ENCODE measurements around the gene VASN.
A peak's percentile ranks its signal among the peaks of the same experiment; 100 is the strongest.

Gene VASN

DNA sequence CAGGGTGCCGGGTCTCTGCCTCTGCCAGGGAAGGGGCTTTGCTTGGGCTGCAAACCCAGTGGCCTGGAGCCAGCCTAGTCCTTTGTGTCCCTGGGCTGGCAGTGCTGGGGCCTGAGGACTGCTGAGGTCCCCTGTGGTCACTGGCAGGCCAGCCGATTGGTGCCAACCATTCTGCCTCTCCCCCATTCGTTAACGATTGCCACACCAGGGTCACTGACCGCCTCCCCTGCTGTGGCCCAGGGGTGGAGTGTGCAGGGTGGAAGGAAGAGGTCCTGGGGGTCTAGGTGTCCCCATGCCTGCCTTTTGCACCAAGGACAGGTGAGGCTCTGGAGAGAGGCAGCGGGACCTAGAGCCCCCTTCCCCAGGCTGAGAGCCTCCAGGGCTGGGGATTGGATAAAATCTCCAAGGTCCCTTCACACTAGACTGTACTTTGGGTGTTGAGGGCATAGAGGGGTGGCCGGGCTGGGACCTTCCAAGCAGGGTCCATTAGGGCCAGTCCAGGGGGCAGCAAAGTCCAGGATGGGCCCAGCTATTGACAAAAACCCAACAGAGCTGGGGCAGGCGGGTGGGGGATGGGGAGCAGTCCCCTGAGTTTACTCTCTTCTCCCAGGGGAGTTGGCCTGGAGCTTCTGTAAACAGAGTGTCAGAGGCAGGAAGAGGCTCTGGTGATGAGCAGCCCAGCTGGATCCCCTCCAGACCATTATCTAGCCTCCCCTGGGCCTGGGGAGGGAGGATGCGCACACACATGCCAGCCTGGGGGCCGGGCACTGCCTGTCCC is 1.1 kb downstream of the VASN start:
- H3K4me3 ChIP-seq (ENCODE audit: control insufficient read depth, low read depth, low read length), result peak overlapping the region; percentile 99
- TF ChIP-seq, protein P1, sequence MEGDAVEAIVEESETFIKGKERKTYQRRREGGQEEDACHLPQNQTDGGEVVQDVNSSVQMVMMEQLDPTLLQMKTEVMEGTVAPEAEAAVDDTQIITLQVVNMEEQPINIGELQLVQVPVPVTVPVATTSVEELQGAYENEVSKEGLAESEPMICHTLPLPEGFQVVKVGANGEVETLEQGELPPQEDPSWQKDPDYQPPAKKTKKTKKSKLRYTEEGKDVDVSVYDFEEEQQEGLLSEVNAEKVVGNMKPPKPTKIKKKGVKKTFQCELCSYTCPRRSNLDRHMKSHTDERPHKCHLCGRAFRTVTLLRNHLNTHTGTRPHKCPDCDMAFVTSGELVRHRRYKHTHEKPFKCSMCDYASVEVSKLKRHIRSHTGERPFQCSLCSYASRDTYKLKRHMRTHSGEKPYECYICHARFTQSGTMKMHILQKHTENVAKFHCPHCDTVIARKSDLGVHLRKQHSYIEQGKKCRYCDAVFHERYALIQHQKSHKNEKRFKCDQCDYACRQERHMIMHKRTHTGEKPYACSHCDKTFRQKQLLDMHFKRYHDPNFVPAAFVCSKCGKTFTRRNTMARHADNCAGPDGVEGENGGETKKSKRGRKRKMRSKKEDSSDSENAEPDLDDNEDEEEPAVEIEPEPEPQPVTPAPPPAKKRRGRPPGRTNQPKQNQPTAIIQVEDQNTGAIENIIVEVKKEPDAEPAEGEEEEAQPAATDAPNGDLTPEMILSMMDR (IDR thresholded peaks at IDR 0.05; ENCODE audit: control insufficient read depth, insufficient read depth, low read depth, low read length, missing control alignments), result no peak
- no peak for DNase-seq (ENCODE audit: low read depth)

DNA sequence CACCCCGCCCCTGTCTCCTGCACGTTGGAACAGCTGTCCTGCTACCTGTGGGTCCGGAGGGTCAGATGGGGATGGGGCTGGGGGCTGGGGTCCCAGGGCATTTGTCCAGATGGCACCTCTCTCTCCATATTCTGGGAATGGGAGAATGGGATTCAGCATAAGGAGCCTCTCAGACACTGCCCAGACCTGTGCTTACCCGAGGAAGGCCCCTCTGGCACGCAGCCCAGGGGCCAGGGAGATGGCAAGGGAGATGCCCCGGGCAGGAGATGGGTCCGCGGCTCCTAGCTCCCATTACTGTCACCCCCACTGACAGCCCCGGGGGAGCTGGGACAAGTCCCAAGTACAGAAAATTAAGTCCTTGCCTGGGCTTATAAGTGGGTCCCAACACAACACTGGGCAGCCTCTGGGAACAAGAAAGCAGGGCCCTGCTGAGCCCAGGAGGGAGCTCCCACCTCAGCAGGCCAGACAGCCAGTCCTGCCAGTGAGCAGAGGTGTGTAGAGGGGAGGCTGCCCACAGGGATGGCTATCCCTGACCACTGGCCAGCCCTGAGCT is 1.8 kb downstream of the VASN start:
- peak overlapping the region; percentile 99 for H3K4me3 ChIP-seq (ENCODE audit: control insufficient read depth, low read depth, low read length)
- TF ChIP-seq, protein P1 (IDR thresholded peaks at IDR 0.05; ENCODE audit: control insufficient read depth, insufficient read depth, low read depth, low read length, missing control alignments), result no peak
- no peak for DNase-seq (ENCODE audit: low read depth)

DNA sequence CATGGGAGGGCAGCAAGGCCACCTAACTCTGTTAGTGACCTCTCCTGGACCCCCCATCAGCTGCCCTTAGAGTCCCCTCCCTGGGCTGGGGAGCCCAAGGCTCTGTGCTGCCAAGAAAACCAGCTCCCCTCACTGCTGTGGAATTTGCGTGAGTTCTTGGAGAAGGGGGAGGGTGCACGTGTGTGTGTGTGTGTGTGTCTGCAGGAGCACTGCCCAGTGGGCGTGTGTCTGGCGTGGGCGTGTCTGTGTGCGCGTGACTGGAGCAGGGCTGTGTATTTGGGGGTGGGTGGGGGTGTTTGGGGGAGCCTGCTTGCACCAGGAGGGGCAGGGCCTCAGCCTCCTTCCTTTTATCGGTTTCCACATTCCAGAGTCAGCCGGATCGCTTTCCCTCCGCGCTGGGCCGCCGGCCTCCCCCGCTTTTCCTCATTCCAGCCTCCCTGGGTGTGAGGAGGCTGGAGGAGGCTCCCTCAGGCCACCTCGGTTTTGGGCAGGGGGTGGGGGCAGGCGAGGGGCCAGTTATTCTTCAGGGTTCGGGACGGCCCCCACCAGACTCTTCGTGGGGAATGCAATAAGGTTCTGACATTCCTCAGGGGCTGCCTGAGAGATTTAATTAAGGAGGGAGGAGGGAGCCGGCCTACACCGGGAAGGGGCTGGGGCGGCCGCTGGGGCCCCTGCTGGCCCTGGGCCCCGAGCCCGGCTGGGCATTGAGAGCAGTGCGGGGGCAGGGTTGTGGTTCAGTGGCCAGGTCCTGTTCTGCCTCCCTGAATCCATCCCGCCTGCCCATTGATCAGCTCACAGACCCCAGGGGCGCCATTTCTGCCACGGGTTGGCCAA is 2.5 kb downstream of the VASN start:
- H3K4me3 ChIP-seq (ENCODE audit: control insufficient read depth, low read depth, low read length), result peak overlapping the region; percentile 99
- TF ChIP-seq, protein P1 (IDR thresholded peaks at IDR 0.05; ENCODE audit: control insufficient read depth, insufficient read depth, low read depth, low read length, missing control alignments), result no peak
- peak; percentile 98 for DNase-seq (ENCODE audit: low read depth)

DNA sequence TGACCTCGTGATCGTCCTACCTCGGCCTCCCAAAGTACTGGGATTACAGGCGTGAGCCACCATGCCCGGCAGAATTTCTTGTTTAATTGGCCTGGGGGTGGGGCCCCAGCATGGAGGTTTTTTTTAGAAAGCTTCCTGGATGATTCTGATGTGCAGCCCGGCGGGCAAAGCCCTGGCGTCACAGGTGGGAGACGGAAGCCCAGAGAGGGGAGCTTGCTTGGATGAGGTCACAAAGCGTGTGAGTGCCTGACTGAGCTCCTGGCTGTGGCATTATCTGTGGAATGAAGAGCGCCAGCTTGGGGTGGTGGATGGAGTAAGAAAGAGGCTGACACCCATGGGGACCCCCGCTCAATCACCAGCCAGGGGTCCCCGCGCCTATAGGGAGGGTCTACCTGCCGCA is 4.1 kb downstream of the VASN start:
- DNase-seq (ENCODE audit: low read depth), result no peak
- TF ChIP-seq, protein P1 (IDR thresholded peaks at IDR 0.05; ENCODE audit: control insufficient read depth, insufficient read depth, low read depth, low read length, missing control alignments), result no peak
- peak overlapping the region; percentile 36 for H3K4me3 ChIP-seq (ENCODE audit: control insufficient read depth, low read depth, low read length)

DNA sequence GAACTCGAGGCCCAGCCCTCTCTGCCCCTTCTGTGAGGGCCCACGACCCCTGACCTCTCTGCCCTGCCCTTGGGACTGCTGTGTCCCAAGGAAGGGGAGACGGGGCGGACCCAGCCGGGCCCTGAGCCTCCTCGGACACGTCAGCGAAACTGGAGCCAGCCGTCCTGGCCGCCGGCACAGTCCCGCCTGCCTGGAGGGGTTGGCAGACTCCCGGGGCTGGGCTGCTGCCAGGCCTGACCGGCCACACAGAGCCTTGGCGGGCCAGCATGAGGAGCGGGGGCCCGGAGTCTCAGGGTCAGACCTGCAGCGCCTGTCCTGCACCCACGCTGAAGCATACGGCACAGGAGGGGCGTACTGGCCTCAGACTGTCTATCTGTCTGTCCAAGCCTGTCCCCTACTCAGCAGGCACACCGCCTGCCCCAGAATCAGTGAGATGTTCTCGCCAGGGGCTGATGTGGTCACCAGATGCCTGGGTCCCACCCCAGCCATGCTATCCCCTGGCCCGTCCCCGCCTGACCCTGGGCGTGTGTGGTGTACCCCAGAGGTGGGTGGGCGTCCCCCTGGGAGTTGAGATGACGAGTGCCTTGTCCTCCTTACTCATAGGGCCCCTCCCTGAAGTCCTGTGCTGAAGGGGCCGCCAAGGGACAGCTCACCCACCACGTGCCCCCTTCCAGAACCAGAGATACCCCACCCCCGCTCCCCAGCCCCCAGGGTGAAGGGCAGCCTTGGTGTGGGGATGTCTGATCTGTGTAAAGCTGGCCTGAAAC is 4.7 kb downstream of the VASN start:
- peak overlapping the region; percentile 36 for H3K4me3 ChIP-seq (ENCODE audit: control insufficient read depth, low read depth, low read length)
- TF ChIP-seq, protein P1 (IDR thresholded peaks at IDR 0.05; ENCODE audit: control insufficient read depth, insufficient read depth, low read depth, low read length, missing control alignments), result no peak
- DNase-seq (ENCODE audit: low read depth), result no peak

Measured in AG09309 (cell line).